ENCODE measurements around the gene FYB2. TPM values are rescaled to one million over a fixed set of nuclear protein-coding genes. Genes with fewer than 3 reads are reported as not detected.
"Not testable (repeated sequence)": the region's sequence is repeated elsewhere in the genome, so short reads cannot be mapped to it uniquely, and the experiment has no call there.

The FYB2 gene
- total RNA-seq, 1 donor from 2014 or later = not detected

DNA sequence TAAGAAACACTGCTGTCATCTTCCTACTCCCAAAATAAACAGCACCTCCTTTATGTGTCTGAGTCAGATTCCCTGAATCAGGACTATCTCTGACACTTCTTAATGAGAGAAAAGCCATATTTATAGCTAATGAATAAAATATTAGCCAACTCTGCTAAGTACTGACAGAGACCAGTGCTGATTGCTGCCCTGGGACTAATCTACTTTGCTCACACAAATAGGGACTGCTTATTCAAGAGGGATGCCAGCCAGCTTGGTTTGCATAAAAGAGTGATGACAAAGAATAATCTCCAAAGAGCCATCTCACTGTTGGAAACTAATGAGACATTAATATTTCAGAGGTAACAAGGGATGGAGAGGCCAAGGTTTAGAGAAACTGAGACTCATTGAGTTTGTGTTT lies 36.4 kb downstream of the FYB2 start:
- no peak for FAIRE-seq
- TF ChIP-seq, protein P1, sequence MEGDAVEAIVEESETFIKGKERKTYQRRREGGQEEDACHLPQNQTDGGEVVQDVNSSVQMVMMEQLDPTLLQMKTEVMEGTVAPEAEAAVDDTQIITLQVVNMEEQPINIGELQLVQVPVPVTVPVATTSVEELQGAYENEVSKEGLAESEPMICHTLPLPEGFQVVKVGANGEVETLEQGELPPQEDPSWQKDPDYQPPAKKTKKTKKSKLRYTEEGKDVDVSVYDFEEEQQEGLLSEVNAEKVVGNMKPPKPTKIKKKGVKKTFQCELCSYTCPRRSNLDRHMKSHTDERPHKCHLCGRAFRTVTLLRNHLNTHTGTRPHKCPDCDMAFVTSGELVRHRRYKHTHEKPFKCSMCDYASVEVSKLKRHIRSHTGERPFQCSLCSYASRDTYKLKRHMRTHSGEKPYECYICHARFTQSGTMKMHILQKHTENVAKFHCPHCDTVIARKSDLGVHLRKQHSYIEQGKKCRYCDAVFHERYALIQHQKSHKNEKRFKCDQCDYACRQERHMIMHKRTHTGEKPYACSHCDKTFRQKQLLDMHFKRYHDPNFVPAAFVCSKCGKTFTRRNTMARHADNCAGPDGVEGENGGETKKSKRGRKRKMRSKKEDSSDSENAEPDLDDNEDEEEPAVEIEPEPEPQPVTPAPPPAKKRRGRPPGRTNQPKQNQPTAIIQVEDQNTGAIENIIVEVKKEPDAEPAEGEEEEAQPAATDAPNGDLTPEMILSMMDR (IDR thresholded peaks at IDR 0.05; ENCODE audit: insufficient read depth, low read length, severe bottlenecking) = no peak
- no peak for DNase-seq (ENCODE audit: low read depth)
- Histone ChIP-seq H3K27me3 (ENCODE audit: control insufficient read depth, insufficient read depth, low read length) (no peaks in the 10 kb centered on the region), H3K4me3 (ENCODE audit: low read depth, low read length) (no peak overlapping the region), H3K36me3 (ENCODE audit: control insufficient read depth, insufficient read depth, low read length) (no peaks in the 10 kb centered on the region)

DNA sequence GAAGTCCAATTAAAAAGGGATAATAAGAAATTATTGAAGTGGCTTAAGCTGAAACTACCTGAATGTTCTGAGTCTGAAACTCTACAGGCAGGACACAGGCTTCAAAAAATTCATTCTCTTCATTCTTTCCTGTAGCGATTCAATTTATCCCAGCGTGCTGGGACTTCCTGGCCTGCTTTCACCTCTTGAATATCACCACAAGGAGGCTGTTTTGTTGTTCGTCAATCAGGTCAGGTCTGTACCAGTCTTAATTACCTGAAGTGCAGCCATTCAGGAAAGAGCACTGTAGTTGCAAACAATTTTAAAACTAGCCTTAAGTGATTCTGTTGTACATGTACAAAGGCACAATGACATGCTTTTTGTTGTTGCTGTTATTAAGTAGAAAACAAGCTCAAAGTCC lies 38.4 kb downstream of the FYB2 start:
- FAIRE-seq (no peak), DNase-seq (ENCODE audit: low read depth) (peak; percentile 7)
- no peaks in the 10 kb centered on the region for H3K27me3 ChIP-seq (ENCODE audit: control insufficient read depth, insufficient read depth, low read length)
- H3K4me3 ChIP-seq (ENCODE audit: low read depth, low read length) = no peak overlapping the region
- TF ChIP-seq, protein P1 (IDR thresholded peaks at IDR 0.05; ENCODE audit: insufficient read depth, low read length, severe bottlenecking) = no peak
- no peaks in the 10 kb centered on the region for H3K36me3 ChIP-seq (ENCODE audit: control insufficient read depth, insufficient read depth, low read length)

DNA sequence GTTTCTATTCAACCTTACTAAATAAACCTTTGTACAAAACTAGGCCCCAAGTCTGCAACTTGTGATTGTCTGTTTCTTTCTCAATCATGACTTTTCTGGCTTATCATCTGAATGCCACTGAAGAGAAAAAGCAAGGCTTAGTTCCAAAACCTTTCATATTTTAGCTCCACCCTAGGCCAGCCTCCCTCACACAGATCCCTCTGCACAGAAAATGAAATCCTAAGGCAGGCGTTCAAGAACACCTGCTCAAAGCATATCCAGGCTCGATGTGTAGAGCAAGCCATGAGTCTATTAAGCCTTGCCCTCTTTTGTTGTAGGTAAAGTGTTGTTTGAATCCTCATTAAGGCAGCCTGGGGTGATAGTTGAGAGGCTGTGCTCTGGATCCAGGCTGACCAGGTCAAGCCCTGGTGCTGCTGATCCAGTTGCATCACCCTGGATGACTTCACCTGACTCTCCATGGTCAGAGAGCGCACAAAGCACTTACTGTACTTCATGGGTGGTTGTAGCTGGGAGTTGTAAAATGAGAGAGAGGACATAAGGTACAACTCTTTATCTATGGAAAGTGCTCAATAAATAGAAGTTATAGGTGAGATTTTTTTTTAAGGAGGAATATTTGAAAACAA lies 39.0 kb downstream of the FYB2 start:
- DNase-seq (ENCODE audit: low read depth) (no peak), FAIRE-seq (no peak)
- H3K36me3 ChIP-seq (ENCODE audit: control insufficient read depth, insufficient read depth, low read length) = no peaks in the 10 kb centered on the region
- TF ChIP-seq, protein P1 (IDR thresholded peaks at IDR 0.05; ENCODE audit: insufficient read depth, low read length, severe bottlenecking) = no peak
- H3K4me3 ChIP-seq (ENCODE audit: low read depth, low read length) = no peak overlapping the region
- H3K27me3 ChIP-seq (ENCODE audit: control insufficient read depth, insufficient read depth, low read length) = no peaks in the 10 kb centered on the region

DNA sequence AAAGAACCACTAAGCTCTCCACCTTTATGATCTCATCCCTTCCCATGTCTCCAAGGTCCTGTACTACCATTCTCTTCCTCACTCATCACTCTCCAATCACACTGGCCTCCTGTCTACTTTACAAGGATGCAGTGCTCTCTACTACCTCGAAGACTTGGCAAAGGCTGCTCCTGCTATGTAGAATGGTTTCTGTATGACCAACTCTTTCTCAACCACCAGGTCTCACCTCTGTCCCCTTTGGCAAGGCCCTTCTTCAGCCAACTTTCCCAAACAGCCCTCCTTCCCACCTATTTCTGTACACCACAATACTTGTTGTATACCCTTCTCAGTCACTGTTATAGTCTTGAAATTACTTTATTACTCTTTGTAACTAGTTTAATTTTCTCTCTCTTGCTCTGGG lies 41.2 kb downstream of the FYB2 start:
- DNase-seq (ENCODE audit: low read depth) = no peak
- no peak for FAIRE-seq
- Histone ChIP-seq H3K36me3 (ENCODE audit: control insufficient read depth, insufficient read depth, low read length) (no peaks in the 10 kb centered on the region), H3K27me3 (ENCODE audit: control insufficient read depth, insufficient read depth, low read length) (no peaks in the 10 kb centered on the region), H3K4me3 (ENCODE audit: low read depth, low read length) (no peak overlapping the region)
- TF ChIP-seq, protein P1 (IDR thresholded peaks at IDR 0.05; ENCODE audit: insufficient read depth, low read length, severe bottlenecking) = no peak

DNA sequence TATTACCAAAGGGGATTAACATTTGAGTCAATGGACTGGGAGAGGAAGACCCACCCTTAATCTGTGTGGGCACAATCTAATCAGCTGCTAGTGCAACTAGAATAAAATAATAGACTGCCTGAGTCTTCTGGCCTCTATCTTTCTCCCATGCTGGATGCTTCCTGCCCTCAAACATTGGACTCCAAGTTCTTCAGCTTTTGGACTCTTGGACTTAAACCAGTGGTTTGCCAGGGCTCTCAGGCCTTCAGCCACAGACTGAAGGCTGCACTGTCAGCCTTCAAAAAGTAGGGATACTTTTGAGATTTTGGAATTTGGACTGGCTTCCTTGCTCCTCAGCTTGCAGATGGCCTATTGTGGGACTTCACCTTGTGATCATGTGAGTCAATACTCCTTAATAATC lies 44.5 kb downstream of the FYB2 start:
- H3K36me3 ChIP-seq (ENCODE audit: control insufficient read depth, insufficient read depth, low read length); H3K27me3 ChIP-seq (ENCODE audit: control insufficient read depth, insufficient read depth, low read length); FAIRE-seq; DNase-seq (ENCODE audit: low read depth); H3K4me3 ChIP-seq (ENCODE audit: low read depth, low read length): not testable (repeated sequence)

DNA sequence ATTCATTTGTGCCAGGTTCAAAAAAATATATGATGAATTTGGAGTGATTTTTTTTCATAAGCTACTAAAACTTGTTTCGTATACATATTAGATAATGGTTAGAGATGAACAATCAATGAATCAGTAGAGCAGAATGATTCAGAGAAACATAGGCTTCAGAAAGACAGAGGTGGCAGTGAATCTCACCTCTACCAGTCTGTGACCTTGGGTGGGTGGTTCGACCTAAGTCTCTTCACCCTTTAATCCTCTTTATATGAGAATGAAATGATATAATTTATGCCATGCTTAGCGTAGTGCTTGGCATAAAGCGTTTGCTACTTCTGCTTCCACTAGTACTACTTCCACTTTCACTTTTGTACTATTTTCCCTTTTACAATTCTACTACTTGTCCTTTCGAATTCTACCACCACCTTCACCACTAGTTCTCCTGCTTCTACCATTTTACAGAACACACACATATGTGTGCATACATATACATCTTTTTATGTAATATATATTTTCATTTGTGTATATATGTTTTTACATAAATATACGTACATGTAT lies 45.1 kb downstream of the FYB2 start:
- DNase-seq (ENCODE audit: low read depth) (no peak), FAIRE-seq (no peak)
- no peaks in the 10 kb centered on the region for H3K27me3 ChIP-seq (ENCODE audit: control insufficient read depth, insufficient read depth, low read length)
- H3K4me3 ChIP-seq (ENCODE audit: low read depth, low read length) = no peak overlapping the region
- no peaks in the 10 kb centered on the region for H3K36me3 ChIP-seq (ENCODE audit: control insufficient read depth, insufficient read depth, low read length)
- TF ChIP-seq, protein P1 (IDR thresholded peaks at IDR 0.05; ENCODE audit: insufficient read depth, low read length, severe bottlenecking) = no peak

Measured in bronchial epithelial cell (primary cell).